CD4-positive, alpha-beta memory T cell (primary cell): Measurements from ENCODE around the gene FAM234B. TPM values are rescaled to one million over a fixed set of nuclear protein-coding genes. Genes with fewer than 3 reads are reported as not detected.

Experiments
- CTCF ChIA-PET: fragments of 350-600 bp; sonication (Branson Sonifier 250); formaldehyde crosslinking; loops from one replicate; lab custom pipeline; 2021; ENCODE audit warnings: inconsistent platforms; ENCODE audit not compliant: partially characterized antibody; lab: Charles Lee
- POLR2A ChIA-PET: fragments of 350-600 bp; sonication (Branson Sonifier 250); formaldehyde crosslinking; loops from one replicate; lab custom pipeline; 2021; ENCODE audit not compliant: partially characterized antibody; lab: Charles Lee
- DNase-seq, 5 donors: peaks; one replicate each; pipeline versions ENCODE4 v3.0.0 to v3.0.0-alpha.2; 2020 to 2022; ENCODE audit warnings: mixed read lengths in 1 of 5
- H3K27ac ChIP-seq: one replicate; pipeline ENCODE4 v1.7.0; 2013; ENCODE audit warnings: low read depth, low read length
- H3K27me3 ChIP-seq: 2 replicates; pipeline ENCODE4 v1.7.0; 2013; ENCODE audit warnings: mild to moderate bottlenecking, low read length, moderate library complexity; ENCODE audit not compliant: insufficient read depth
- H3K36me3 ChIP-seq: 2 replicates; pipeline ENCODE4 v1.7.0; 2013; ENCODE audit warnings: mild to moderate bottlenecking, low read length, moderate library complexity; ENCODE audit not compliant: insufficient read depth
- H3K4me1 ChIP-seq: 2 replicates; pipeline ENCODE4 v1.7.0; 2013; ENCODE audit warnings: mild to moderate bottlenecking, low read length, moderate library complexity; ENCODE audit not compliant: insufficient read depth
- H3K4me3 ChIP-seq, 2 donors: one replicate each; pipeline ENCODE4 v1.7.0; 2013; ENCODE audit warnings: low read length in 2 of 2, mild to moderate bottlenecking in 1 of 2
- H3K9me3 ChIP-seq, 2 donors: one replicate each; pipeline ENCODE4 v1.7.0; 2013; ENCODE audit warnings: low read length in 2 of 2, control low read depth in 1 of 2; ENCODE audit not compliant: control insufficient read depth in 1 of 2
- H3K27ac Mint-ChIP-seq, 7 donors: one replicate each; pipeline ENCODE4 v1.8.0; 2020 to 2021; ENCODE audit warnings: mixed read lengths in 7 of 7, mild to moderate bottlenecking in 6 of 7, inconsistent platforms in 3 of 7, moderate library complexity in 3 of 7
- H3K27me3 Mint-ChIP-seq, 2 donors: one replicate each; pipeline ENCODE4 v1.8.0; 2020 to 2021; ENCODE audit warnings: mixed read lengths in 2 of 2
- H3K36me3 Mint-ChIP-seq, 2 donors: one replicate each; pipeline ENCODE4 v1.8.0; 2020 to 2021; ENCODE audit warnings: mixed read lengths in 2 of 2, inconsistent platforms in 1 of 2, mild to moderate bottlenecking in 1 of 2
- H3K4me1 Mint-ChIP-seq, 4 donors: one replicate each; pipeline ENCODE4 v1.8.0; 2020 to 2021; ENCODE audit warnings: mixed read lengths in 4 of 4, mild to moderate bottlenecking in 1 of 4
- H3K4me3 Mint-ChIP-seq, 8 donors: one replicate each; pipeline ENCODE4 v1.8.0; 2020 to 2021; ENCODE audit warnings: mixed read lengths in 8 of 8, mild to moderate bottlenecking in 7 of 8, moderate library complexity in 6 of 8, inconsistent platforms in 3 of 8
- H3K9me3 Mint-ChIP-seq, 8 donors: one replicate each; pipeline ENCODE4 v1.8.0; 2020 to 2021; ENCODE audit warnings: mixed read lengths in 8 of 8, mild to moderate bottlenecking in 5 of 8, inconsistent platforms in 3 of 8, moderate library complexity in 1 of 8
- intact Hi-C: fragments of 100-400 bp; cut with micrococcal nuclease; formaldehyde crosslinking; loops from one replicate; pipeline ENCODE4 v1.15.1; 2023
- polyA plus RNA-seq, 2 donors: library from polyadenylated mRNA; unstranded; fragments of 300-500 nt; fragmentation: Illumina TruSeq; gene quantifications; one replicate each; pipeline ENCODE4 v1.2.3, GENCODE V29; 2021
- total RNA-seq, 2 experiments: library from RNA; stranded (reverse); gene quantifications; one replicate each; pipeline ENCODE4 v1.2.3, GENCODE V29; 2021

FAM234B gene
- total and polyA plus RNA-seq, 4 experiments from 2014 or later, result 2.6 to 4.0 (median 3.3) TPM

GRCh38 chr12:13114251-13115052 lies 70.3 kb downstream of the FAM234B start:
- Mint-ChIP-seq H3K4me1 (no peaks in the 10 kb centered on the region), H3K4me3 (no peak overlapping the region), H3K36me3 (no peaks in the 10 kb centered on the region), H3K27ac (no peak overlapping the region), H3K9me3 (peaks cover 0 to 2% (median under 1%) of the 10 kb centered on the region in 8 donors), H3K27me3 (peaks cover 11 to 13% of the 10 kb centered on the region in 2 donors)
- Histone ChIP-seq H3K27ac (no peak overlapping the region), H3K36me3 (no peaks in the 10 kb centered on the region), H3K4me1 (no peaks in the 10 kb centered on the region), H3K27me3 (peaks cover 6% of the 10 kb centered on the region), H3K9me3 (no peaks in the 10 kb centered on the region), H3K4me3 (no peak overlapping the region)
- intact Hi-C loops, result no loop called here
- ChIA-PET CTCF (interaction anchor here (1.5 to 2.6 kb wide), 2 partner anchors 39 to 97 kb away, joined by 3 to 7 read pairs; no protein-coding TSS in a partner anchor), POLR2A (no interaction called here)
- no peak for DNase-seq

DNA sequence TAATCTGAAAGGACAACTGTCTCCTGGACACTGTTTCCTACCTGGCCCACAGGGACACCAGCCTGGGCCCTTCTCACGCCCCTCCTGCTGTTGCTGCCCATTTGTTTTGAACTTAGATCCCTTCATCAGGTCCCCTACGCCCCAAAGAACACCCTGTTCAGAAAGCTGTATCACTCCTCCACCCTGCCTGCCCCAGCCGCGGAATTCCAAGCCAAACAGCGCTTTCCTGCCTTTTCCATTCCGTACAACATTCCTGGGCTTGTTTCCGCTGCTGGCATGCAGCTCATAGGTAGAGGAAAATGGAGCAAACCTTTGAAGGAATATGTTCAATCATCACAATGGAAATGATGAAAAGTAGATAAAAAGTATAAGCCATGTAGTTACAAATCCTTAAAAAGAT lies 72.1 kb downstream of the FAM234B start:
- Mint-ChIP-seq H3K36me3 (no peaks in the 10 kb centered on the region), H3K4me3 (no peak overlapping the region), H3K9me3 (peaks cover 0 to 2% (median under 1%) of the 10 kb centered on the region in 8 donors), H3K4me1 (no peaks in the 10 kb centered on the region), H3K27me3 (peaks cover 9 to 13% of the 10 kb centered on the region in 2 donors), H3K27ac (peak overlapping the region in 1 of 7 donors; percentile 61)
- CTCF ChIA-PET, result interaction anchor here (1.1 to 2.6 kb wide), 4 partner anchors 12 to 96 kb away, joined by 3 to 7 read pairs (median 4); no protein-coding TSS in a partner anchor
- no peak for DNase-seq
- POLR2A ChIA-PET, result no interaction called here
- intact Hi-C loops, result no loop called here
- Histone ChIP-seq H3K36me3 (no peaks in the 10 kb centered on the region), H3K9me3 (no peaks in the 10 kb centered on the region), H3K4me3 (no peak overlapping the region), H3K4me1 (no peaks in the 10 kb centered on the region), H3K27me3 (peaks cover 6% of the 10 kb centered on the region), H3K27ac (no peak overlapping the region)

- CTCF ChIA-PET, result interaction anchor here (1.1 to 1.2 kb wide), 2 partner anchors 12 to 95 kb away, joined by 3 to 5 read pairs; no protein-coding TSS in a partner anchor
- no peak for DNase-seq
- H3K27me3 ChIP-seq, result peaks cover 6% of the 10 kb centered on the region
- H3K9me3 ChIP-seq, result no peaks in the 10 kb centered on the region
- POLR2A ChIA-PET, result no interaction called here
- intact Hi-C loops, result no loop called here
- Mint-ChIP-seq H3K4me3 (no peak overlapping the region), H3K27ac (no peak overlapping the region), H3K9me3 (peaks cover 0 to 2% (median 0%) of the 10 kb centered on the region in 8 donors), H3K36me3 (no peaks in the 10 kb centered on the region), H3K4me1 (no peaks in the 10 kb centered on the region), H3K27me3 (peaks cover 9 to 13% of the 10 kb centered on the region in 2 donors)
- no peak overlapping the region for H3K27ac ChIP-seq
- H3K36me3 ChIP-seq, result no peaks in the 10 kb centered on the region
- H3K4me1 ChIP-seq, result no peaks in the 10 kb centered on the region
- no peak overlapping the region for H3K4me3 ChIP-seq
Measured at GRCh38 chr12:13117029-13117428, 72.8 kb downstream of the FAM234B start.

- Mint-ChIP-seq H3K9me3 (no peaks in the 10 kb centered on the region), H3K36me3 (no peaks in the 10 kb centered on the region), H3K4me1 (no peaks in the 10 kb centered on the region), H3K4me3 (no peak overlapping the region), H3K27me3 (peaks cover 0 to 2% of the 10 kb centered on the region in 2 donors), H3K27ac (no peak overlapping the region)
- H3K36me3 ChIP-seq, result no peaks in the 10 kb centered on the region
- intact Hi-C loops, result no loop called here
- H3K27me3 ChIP-seq, result no peaks in the 10 kb centered on the region
- H3K4me1 ChIP-seq, result no peaks in the 10 kb centered on the region
- no peak for DNase-seq
- ChIA-PET POLR2A (no interaction called here), CTCF (interaction anchor here (0.8 to 1.2 kb wide), 2 partner anchors 15 to 92 kb away, joined by 3 read pairs; no protein-coding TSS in a partner anchor)
- no peak overlapping the region for H3K4me3 ChIP-seq
- H3K27ac ChIP-seq, result no peak overlapping the region
- H3K9me3 ChIP-seq, result no peaks in the 10 kb centered on the region
Measured at GRCh38 chr12:13119826-13120225, 75.6 kb downstream of the FAM234B start.

GRCh38 chr12:13120413-13120812 lies 76.2 kb downstream of the FAM234B start:
- Histone ChIP-seq H3K27me3 (no peaks in the 10 kb centered on the region), H3K4me1 (no peaks in the 10 kb centered on the region), H3K9me3 (no peaks in the 10 kb centered on the region), H3K27ac (no peak overlapping the region), H3K36me3 (no peaks in the 10 kb centered on the region), H3K4me3 (no peak overlapping the region)
- CTCF ChIA-PET, result interaction anchor here (1.2 kb wide), 1 partner anchor 15 kb away, joined by 3 read pairs; no protein-coding TSS in a partner anchor
- intact Hi-C loops, result no loop called here
- H3K27me3 Mint-ChIP-seq, result peaks cover 0 to 2% of the 10 kb centered on the region in 2 donors
- no peak for DNase-seq
- no peaks in the 10 kb centered on the region for H3K9me3 Mint-ChIP-seq
- no peaks in the 10 kb centered on the region for H3K36me3 Mint-ChIP-seq
- no peaks in the 10 kb centered on the region for H3K4me1 Mint-ChIP-seq
- POLR2A ChIA-PET, result interaction anchor here (0.5 kb wide), 1 partner anchor 92 kb away, joined by 3 read pairs; no protein-coding TSS in a partner anchor
- no peak overlapping the region for H3K4me3 Mint-ChIP-seq
- H3K27ac Mint-ChIP-seq, result no peak overlapping the region

DNA sequence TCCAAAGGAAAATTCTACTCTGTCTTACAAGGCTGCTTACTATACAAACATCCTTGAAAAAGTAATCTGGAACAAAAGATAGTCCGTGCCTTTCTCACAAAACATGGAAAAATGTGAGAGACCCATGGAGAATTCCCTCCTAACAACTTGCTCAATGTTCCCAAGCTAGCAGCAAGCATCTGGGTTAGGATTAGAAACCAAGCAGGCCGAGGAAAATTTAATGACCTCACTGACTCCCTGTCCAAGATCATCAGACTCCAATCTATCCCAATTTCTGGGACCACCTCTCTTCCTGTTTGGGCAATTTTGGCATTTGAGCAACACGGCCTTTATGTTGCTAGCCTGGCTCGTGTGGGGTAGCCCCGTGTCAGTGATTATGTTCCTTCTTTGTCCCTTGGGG lies 77.4 kb downstream of the FAM234B start:
- intact Hi-C loops, result no loop called here
- ChIA-PET POLR2A (no interaction called here), CTCF (no interaction called here)
- H3K27ac Mint-ChIP-seq, result no peak overlapping the region
- no peak for DNase-seq
- Histone ChIP-seq H3K27me3 (no peaks in the 10 kb centered on the region), H3K4me1 (no peaks in the 10 kb centered on the region), H3K27ac (no peak overlapping the region), H3K36me3 (no peaks in the 10 kb centered on the region), H3K4me3 (no peak overlapping the region), H3K9me3 (no peaks in the 10 kb centered on the region)
- no peak overlapping the region for H3K4me3 Mint-ChIP-seq
- no peaks in the 10 kb centered on the region for H3K9me3 Mint-ChIP-seq
- no peaks in the 10 kb centered on the region for H3K27me3 Mint-ChIP-seq
- no peaks in the 10 kb centered on the region for H3K4me1 Mint-ChIP-seq
- no peaks in the 10 kb centered on the region for H3K36me3 Mint-ChIP-seq

DNA sequence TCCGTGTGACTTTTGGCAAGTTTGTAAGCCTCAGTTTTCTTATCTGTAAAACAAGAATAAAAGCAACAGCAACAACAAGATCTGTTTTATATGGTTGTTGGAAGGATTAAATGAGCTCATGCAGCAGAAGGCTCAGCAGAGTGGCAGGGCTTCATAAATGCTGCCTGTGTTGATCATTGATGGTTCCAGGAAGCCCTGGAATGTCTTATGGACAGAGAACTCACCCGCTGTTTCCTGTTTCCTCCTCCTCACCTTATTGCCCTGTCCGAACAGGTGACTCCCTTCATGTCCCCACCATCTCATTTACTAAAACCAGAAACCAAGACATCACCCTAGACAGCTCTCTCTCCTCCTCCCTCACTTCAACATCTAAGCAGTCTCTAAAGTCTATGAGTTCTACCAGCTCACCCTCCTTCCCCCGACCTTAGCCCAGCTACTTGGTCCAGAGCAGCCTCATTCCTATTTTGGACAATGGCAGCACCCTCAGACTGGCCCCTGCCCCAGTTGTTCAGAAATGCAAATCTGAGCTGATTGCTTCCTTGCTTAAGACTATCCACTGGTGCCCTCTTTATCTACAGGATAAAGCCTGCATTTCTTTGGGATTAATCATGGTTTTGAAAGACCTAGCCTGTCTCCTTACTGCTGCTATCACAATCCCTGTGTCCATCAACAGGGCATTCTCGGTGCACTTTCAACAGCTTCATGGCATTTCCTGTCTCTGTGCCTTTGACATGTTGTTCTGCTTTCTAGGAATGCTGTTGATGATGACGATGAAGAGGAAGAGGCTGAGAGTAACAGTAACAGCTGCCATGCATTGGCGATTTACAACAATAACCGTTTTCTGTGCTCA lies 80.7 kb downstream of the FAM234B start:
- DNase-seq, result no peak
- Mint-ChIP-seq H3K9me3 (no peaks in the 10 kb centered on the region), H3K4me1 (no peaks in the 10 kb centered on the region), H3K36me3 (no peaks in the 10 kb centered on the region), H3K27me3 (peaks cover 1% of the 10 kb centered on the region in 2 donors), H3K27ac (peak overlapping the region in 1 of 7 donors; percentile 71), H3K4me3 (no peak overlapping the region)
- no peaks in the 10 kb centered on the region for H3K36me3 ChIP-seq
- no peak overlapping the region for H3K27ac ChIP-seq
- H3K4me3 ChIP-seq, result no peak overlapping the region
- intact Hi-C loops, result no loop called here
- CTCF ChIA-PET, result interaction anchor here (1.2 kb wide), 1 partner anchor 87 kb away, joined by 6 read pairs; no protein-coding TSS in a partner anchor
- POLR2A ChIA-PET, result no interaction called here
- no peaks in the 10 kb centered on the region for H3K4me1 ChIP-seq
- H3K27me3 ChIP-seq, result peaks cover 6% of the 10 kb centered on the region
- H3K9me3 ChIP-seq, result no peaks in the 10 kb centered on the region
